Epithelial cell of esophagus (primary cell): ENCODE measurements around the gene CLIC1.

Experiments
- DNase-seq: peaks from one replicate; pipeline ENCODE4 v3.0.0; 2010; ENCODE audit warnings: low read depth
- H3K4me3 ChIP-seq: 2 replicates; pipeline ENCODE4 v1.5.1; 2011; ENCODE audit warnings: mild to moderate bottlenecking, low read length, control low read depth
- CTCF ChIP-seq: IDR thresholded peaks from 2 replicates; pipeline ENCODE4 v1.5.1; 2011; ENCODE audit warnings: low read depth, mild to moderate bottlenecking, low read length, control low read depth, inconsistent platforms; ENCODE audit not compliant: insufficient read depth; ENCODE audit errors: missing control alignments

CLIC1 gene

DNA sequence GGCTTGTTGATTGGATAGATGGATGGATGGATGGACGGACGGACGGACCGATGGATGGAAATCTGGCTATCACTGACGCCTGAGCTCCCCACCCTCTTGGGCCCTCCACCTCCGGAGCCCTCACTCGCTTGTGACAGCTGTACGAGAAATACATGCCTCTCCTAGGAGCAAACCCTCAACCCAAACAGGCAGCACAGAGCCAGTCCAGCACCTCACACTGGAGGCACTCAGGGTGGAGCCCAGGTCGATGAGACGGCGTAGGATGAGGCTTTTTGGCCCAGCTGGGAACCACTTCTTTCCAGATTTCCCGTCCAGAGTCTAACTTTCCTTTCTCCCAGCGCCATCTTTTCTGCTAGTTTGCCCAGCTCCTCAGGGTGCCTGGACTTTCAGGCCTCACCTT lies 52.7 kb downstream of the CLIC1 start:
- DNase-seq = no peak
- no peak overlapping the region for H3K4me3 ChIP-seq
- TF ChIP-seq CTCF = no peak

DNA sequence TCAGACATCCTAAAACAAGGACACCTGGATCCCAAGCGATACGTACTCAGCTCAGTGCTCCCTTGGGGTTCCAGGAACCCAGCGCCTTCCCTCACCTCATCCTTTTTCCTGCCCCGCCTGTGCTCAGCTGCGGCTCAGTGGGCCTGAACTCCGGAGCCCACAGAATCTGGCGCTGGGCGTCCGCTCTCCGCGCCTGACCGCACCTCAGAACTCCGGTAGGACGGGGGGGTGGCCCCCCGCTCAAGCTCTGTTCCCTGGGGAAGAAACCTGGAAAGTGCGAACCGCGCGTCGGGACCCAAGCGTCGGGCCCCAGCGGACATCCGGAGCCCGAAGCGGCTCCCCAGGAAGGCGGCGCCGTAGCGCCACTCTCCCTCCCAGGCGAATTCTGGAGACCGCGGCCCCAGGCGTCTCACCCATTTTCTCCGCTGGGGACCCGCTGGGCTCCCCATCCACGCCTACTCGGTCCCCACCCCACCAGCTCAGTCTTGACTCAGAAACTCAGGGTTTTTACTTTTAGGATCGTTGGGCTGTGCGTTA lies 55.1 kb downstream of the CLIC1 start:
- no peak for TF ChIP-seq CTCF
- H3K4me3 ChIP-seq = peak overlapping the region; percentile 45
- DNase-seq = peak; percentile 34
